HG03108 (cell line): ENCODE data around the gene MAPK6.
"Not testable (repeated sequence)": the region's sequence is repeated elsewhere in the genome, so short reads cannot be mapped to it uniquely, and the experiment has no call there.

Source experiments
- ATAC-seq: cut with Tn5 transposase; IDR thresholded peaks from one replicate; pipeline ENCODE4 v1.9.1; 2021; ENCODE audit warnings: moderate library complexity; ENCODE audit not compliant: unreplicated experiment

Gene MAPK6

GRCh38 chr15:52042051-52042851 is 23.2 kb downstream of the MAPK6 start:
- no peak for ATAC-seq

- not testable (repeated sequence) for ATAC-seq
Observed at GRCh38 chr15:52045795-52046298, 26.8 kb downstream of the MAPK6 start.

- not testable (repeated sequence) for ATAC-seq
Observed at GRCh38 chr15:52046552-52046951, 27.5 kb downstream of the MAPK6 start.

- no peak for ATAC-seq
Observed at GRCh38 chr15:52050416-52050815, 31.4 kb downstream of the MAPK6 start.

GRCh38 chr15:52052066-52052935 is 33.3 kb downstream of the MAPK6 start:
- no peak for ATAC-seq

- ATAC-seq, result no peak
Observed at GRCh38 chr15:52054381-52054780, 35.4 kb downstream of the MAPK6 start.

- not testable (repeated sequence) for ATAC-seq
Observed at GRCh38 chr15:52054858-52055257, 35.8 kb downstream of the MAPK6 start.

GRCh38 chr15:52056001-52056400 is 37.0 kb downstream of the MAPK6 start:
- ATAC-seq, result no peak

- no peak for ATAC-seq
Observed at GRCh38 chr15:52056496-52056895, 37.5 kb downstream of the MAPK6 start.

- ATAC-seq, result no peak
Observed at GRCh38 chr15:52057996-52058395, 39.0 kb downstream of the MAPK6 start.

- ATAC-seq, result no peak
Observed at GRCh38 chr15:52060501-52060900, 41.5 kb downstream of the MAPK6 start.

GRCh38 chr15:52066842-52067544 is 48.0 kb downstream of the MAPK6 start:
- no peak for ATAC-seq

GRCh38 chr15:52067545-52067926 is 48.5 kb downstream of the MAPK6 start:
- ATAC-seq, result no peak

GRCh38 chr15:52068004-52068615 is 49.1 kb downstream of the MAPK6 start:
- no peak for ATAC-seq

GRCh38 chr15:52069559-52069958 is 50.5 kb downstream of the MAPK6 start:
- ATAC-seq, result no peak

- no peak for ATAC-seq
Observed at GRCh38 chr15:52071570-52071969, 52.6 kb downstream of the MAPK6 start.

- peak; percentile 40 for ATAC-seq
Observed at GRCh38 chr15:52076889-52077781, 58.1 kb downstream of the MAPK6 start.

GRCh38 chr15:52078197-52078875 is 59.3 kb downstream of the MAPK6 start:
- no peak for ATAC-seq
